Right hindlimb (tissue), 1 donor: ENCODE measurements around the gene FLOT1.

Experiments used
- DNase-seq: peaks from one replicate; pipeline ENCODE4 v3.0.0-alpha.2; 2018

The FLOT1 gene, protein sequence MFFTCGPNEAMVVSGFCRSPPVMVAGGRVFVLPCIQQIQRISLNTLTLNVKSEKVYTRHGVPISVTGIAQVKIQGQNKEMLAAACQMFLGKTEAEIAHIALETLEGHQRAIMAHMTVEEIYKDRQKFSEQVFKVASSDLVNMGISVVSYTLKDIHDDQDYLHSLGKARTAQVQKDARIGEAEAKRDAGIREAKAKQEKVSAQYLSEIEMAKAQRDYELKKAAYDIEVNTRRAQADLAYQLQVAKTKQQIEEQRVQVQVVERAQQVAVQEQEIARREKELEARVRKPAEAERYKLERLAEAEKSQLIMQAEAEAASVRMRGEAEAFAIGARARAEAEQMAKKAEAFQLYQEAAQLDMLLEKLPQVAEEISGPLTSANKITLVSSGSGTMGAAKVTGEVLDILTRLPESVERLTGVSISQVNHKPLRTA

DNA sequence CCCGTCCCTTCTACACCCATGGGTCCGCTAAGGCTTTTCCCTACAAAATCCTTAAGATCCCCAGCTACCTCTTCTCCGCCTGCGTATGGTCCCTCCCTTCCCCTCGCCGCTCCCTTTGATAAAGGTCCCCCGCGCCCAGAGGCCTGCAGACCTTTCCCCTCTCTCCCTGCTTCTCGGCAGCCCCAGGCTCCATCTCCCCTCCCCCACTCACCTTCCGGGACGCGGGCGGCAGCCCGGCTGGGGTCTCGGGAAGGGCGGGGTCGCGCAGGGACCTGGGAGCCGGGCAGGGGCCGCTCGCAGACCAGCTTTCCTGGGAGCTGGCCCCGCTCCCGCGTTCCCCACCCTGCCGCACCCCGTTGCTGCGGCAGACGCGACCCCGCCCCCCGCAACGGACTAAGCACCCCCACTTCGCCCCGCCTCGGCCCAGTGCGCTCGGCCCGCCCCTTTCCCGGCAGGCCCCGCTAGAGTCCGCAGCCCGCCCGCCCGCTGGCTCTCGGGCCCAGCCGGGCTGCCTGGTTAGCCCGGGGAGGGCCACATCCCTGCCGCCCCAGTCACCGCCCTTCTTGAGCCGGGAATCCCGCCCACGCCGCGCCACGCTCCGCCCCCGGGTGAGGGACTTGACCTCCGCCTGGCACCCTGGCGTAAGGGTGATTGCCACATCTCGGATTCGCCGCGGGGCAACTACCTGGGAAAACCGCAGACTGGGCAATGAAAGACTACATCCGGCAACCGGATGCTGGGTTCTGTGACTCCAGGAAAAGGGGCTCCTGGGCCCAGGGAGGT, at the start of gene FLOT1:
TSS of gene FLOT1 (minus strand) at position 372 of the 783 bp plus-strand sequence. CDS start 498 bp downstream, outside the sequence.
- DNase-seq, result peak; percentile 94

DNA sequence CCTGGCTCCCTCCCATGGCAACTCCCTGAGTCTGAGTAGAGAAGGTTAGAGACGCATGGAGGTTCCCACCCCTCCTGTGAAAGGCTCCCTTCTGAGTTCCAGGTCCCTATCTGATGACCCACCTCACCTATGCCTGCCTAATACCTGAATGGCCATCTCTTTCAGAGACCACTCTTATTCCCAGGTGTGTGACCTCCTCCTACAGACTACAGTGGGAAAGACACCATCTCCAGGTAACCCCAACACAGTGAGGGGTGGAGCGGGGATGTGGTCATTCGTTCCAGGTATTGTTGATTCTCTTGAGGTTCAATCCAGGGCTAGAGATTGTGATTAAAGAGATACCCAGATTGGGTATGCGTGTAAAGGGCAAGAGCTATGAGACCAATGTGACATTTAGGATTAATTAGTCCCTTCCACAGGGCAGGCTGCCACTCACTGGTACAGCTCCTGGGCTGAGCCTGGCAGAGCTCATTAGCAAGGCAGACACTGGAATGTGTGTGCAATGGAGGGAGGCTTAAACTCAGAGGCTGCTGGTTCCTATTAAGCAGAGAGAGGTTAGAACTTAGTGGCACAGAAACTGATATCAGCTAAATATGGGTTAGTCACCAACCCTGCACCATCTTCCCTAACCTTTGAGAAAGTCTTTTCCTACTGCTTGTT, 48.4 kb upstream of the FLOT1 start:
- DNase-seq, result no peak

DNA sequence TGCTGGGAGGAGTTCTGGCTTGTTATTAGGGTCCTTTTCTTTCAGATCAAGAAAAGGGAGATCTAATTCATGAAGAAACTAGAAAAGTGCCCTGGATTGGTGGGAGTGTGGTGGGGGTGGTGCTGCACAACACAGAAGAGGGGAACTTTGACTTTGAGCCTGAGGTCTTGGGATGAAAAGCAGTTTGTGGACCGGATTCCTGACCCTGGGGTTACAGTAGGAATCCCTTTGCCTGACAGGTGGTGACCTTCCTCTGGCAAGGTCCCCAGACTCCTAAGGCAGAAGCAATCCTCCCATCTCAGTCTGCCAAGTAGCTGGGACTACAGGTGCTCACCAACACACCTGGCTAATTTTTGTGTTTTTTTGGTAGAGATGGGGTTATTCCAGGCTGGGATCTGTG, 47.1 kb upstream of the FLOT1 start:
- DNase-seq, result no peak

DNA sequence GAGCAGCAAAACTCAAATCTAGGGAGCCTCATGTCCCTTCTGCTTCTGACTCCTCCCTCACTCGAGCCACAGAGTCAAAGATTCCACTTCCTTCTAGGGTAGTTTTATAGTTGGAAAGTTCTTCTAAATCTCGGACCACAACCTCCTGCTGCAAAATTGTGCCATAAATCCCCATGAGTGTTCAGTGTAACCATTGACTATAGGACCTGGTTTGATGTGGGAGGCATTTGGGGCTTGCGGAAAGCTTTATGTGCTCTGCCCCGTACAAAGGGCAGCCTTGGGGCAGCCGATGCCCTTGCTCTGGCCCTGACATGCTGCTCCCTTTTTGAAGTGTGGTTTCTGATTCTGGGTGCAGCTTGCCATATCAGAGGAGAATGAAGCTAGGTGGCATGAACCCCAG, 45.5 kb upstream of the FLOT1 start:
- DNase-seq, result no peak

DNA sequence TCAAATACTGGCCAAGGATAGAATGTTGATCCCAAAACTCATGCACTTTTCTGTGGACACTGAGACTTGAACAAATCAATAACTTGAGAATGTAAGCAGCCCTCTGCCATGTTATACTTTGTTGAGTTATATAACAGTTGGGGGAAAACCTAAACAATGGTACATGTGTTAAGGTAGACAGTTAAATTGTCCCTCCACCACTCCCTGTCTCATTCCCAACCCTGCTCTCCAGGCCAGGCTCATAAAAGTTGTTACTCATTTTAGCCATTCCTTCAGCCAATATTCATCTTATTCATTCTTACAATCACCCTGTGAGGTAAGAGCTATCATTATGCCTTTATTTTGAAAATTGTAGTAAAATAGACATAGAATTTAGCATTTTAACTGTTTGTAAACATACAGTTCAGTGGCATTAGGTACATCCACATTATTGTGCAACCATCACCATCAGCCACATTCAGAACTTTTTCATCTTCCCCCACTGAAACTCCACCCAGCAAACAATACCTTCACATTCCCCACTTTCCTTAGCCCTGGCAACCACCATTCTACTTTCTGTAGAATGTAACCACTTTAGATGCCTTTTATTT, 40.0 kb upstream of the FLOT1 start:
- DNase-seq, result no peak

DNA sequence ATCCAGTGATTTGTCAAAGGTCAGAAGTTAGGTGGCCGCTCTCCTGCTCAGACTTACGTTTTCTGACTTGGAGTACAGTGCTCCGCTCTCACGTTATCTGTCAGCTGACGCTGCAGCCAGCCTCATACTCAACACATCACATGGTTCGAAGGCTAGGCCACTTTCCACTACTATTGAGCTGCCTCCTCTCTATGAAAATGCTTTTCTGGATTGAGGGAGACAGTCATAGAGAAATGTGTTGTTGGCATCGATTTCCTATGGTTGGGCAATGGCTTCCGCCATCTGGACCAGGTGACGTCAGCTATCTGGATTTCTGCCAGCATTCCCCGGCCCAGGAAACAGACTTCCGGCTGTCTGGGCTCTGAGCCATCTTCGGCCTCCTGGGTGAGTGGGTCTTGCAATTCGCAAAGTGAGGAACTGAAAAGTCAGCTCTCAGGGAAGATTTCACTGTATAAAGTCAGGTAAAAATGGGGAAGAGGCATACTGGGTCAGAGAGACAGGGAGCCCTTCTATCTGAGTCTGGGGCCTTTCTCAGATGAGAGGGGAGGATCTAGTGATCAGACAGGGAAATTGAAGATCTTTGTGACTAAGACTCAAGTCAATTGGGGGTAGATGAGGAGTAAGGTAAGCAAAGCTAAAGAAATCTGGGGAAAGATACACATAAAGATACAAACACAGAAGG, 39.4 kb upstream of the FLOT1 start:
- peak; percentile 95 for DNase-seq

DNA sequence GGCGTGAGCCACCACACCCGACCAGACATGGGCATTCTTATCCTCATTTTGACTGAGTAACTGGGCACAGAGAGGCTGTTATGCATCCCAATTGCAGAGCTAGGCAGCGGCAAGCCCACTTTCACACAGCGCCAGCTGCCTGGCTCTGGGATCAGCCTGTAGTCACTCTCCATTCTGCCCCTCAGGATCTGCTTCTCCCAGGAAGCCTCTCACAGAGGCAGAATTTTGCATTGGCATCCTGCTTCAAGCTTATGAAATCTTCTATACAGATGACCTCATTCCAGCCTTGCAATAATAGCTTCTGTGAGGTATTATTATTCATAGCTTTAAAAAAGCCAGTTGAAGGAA, 38.9 kb upstream of the FLOT1 start:
- DNase-seq, result no peak

DNA sequence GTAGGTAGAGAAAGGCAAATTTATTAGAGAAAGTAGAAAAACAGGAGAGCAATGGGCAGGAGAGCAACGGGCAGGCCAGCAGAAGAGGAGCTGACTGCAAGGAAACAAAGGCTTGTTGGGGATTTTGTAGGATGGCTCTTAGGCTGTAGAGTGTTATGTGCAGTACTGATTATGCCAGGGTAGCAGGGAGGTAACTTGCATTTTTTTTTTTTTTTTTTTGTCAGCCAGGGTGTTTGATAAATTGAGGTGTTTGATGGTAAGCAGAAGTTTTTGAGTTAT, 38.1 kb upstream of the FLOT1 start:
- DNase-seq, result no peak

DNA sequence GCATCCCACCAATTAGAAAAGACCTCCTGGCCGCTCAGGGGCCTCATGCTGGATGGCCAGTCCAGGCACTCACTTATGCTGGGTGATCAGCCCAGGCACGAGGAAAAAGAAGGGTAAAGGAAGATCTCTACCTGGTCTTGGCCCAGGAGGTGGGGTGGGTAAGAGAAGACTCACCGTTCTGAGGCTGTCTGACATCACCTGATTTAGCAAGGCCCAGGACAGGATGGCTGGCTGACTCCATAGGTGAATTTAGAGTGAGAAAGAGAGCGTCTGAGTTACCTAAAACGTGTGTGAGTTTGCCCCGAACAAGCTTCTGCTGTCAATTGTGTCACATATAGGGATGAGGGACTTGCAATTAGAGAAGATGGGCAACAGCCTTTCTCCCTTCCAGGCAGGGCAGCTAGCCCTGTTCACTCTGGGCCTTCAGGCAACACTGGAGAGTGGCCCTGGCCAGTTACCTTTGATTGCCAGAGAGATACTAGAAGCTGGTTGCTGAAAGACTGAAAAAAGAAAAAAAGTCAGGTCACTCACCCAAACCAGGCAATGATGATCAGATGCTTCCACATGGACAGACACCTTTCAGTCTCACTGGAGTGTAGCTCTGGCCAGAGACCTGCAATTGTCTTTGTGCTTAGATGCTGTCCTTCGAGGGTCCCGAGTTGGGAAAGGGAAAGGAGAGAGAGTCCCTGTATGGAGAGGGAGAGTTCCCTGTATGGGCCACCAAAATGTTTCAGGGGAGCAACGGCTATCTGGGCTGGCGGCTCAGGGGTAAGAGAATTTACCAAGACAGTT, 37.6 kb upstream of the FLOT1 start:
- no peak for DNase-seq

DNA sequence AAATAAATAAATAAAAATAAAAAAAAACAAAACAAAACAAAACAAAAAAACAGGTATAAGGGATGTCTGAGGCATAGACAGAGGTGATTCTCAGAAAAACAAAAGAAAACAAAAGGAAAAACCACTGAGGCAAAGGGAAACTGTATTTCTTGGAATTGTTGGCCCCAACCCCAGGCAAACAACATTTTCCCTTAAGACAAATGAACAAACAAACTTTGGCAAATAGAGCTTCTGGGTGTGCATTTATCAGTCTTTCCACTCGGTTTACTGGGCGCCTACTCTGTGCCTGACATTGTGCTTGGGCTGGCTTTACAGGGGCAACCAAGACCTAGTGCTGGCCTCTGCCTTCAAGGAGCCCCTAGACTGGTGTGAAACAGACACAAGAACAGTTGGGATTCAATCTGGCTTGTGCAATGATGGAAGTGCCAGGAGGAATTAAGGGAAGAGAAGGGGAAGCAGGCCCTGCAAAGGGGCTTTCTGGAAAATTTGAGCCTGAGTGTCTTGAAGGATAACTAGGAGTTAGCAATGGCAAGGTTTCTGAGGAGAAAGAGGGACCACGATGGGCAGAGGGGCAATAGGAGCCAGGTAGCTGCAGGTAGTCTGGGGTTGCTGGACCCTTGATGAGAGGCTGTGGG, 35.6 kb upstream of the FLOT1 start:
- no peak for DNase-seq

DNA sequence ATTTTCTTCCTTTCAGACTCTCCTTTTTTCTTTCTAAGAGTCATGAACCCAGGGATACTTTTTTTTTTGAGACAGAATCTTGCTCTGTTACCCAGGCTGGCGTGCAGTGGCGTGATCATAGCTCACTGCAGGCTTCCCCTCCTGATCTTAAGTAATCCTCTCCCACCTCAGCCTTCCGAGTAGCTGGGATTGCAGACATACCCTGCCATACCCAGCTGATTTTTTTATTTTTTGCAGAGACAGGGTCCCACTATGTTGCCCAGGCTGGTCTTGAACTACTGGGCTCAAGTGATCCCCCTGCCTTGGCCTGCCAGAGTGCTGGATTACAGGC, 34.6 kb upstream of the FLOT1 start:
- no peak for DNase-seq

DNA sequence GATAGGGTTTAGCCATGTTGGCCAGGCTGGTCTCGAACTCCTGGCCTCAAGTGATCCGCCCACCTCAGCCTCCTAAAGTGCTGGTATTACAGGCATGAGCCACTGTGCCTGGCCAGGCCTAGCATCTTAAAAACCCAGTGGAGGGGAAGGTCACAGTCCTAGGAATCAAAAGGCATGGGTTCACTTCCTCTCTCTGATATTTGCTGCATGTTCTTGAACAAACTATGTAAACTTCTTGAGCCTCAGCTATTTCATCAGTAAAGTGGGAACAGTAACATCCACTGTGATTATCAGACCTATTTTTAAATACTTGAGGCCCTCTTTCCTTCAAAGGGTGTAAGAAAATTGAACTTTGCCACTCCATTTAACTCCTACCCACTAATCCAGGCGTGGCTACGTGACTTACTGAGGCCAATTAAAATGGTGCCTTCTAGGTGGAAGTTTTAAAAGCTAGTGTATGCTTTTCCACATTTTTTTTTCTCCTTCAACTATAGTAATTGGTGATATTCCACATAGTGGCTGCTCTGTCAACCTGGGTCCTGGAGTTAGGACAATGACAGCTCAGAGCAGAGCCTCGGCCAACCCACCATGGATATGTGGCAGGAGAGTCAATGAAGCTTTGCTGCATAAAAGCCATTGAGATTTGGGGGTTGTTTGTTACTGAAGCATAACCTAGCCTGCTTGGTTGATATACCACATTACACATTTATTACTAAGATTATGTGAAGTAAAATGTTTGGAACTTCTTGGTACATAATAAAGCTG, 34.1 kb upstream of the FLOT1 start:
- no peak for DNase-seq

DNA sequence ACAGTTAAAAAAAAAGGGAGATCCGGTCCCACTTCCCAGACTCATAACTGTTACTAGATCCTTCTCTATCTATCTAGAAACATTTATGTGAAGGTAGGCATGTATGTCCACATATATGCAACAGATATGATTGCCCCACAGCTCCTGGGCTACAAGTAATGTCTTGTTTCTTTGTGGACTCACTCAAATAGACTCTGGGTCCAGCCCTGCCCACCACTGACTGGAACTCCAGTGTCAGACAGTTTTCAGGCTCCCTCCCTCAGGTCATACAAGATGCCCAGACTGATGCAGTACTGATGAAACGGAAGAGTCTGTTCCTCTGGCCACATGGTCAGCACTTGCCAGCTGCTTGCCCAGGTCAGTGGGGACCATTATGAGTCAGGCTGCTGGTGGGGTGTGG, 32.6 kb upstream of the FLOT1 start:
- DNase-seq, result no peak

DNA sequence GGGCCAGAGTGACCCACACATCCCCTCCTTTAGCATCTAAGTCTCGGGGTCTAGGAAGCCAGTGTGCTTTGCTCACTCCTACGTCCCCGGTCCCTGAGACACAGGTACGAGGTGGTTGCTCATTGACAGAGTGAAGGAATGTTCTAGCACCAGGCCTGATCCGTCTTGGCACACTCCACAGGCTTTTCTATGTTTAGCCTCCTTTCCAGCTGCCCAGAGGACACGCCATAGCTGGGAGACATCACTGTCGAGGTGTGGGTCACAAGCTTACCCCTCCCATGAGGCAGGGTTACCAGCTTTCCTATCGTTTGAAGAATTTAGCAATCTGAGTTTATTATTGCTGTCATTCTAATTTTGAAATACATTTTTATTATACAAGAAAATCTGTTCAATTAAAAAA, 32.2 kb upstream of the FLOT1 start:
- DNase-seq, result no peak

DNA sequence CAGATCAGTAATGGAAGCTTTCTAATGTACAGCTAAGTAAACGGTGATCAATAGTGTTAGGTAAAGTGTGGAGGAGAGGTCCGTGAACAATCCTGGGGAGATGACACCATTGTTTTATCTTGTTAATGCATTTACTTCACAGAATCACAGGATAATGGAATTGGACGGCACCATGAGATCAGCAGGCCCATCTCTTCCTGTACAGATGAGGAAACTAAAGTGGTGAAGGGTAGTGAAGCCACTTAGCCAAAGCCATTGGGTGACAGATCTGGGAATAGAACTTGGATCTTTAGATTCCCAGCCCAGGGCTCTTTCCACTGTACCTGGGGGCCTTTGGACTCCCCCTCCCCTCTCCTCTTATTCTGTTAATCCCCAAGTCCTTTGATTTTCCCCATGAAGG, 28.1 kb upstream of the FLOT1 start:
- DNase-seq, result no peak

DNA sequence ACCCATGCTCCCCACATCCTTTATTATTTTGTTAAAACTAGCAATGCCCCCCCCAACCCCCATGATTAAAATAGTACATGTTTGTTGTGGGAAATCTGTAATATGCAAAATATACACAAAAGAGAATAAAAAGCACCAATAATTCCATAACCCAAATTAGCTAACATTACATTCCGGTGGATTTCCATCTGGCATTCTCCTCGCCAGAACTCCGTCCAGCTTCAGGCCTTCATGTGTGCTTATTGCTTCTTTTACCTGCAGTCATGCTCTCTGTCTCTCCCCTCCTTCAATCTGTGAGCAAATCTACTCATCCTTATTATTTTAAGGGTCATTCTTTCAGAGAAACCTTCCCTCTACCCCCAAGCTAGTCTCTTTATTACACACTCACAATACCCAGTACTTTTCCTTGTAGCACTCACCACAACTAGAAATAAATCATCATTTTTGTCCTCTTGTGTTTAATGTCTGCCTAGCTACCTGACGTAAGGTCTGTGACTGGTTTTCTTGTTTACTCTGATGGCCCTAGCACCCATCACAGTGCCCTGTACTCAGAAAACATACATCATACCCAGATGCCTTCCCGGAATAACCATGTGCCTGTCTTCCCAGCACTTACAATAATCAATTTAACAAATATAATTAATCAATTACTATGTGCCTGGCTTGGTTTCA, 27.5 kb upstream of the FLOT1 start:
- no peak for DNase-seq

DNA sequence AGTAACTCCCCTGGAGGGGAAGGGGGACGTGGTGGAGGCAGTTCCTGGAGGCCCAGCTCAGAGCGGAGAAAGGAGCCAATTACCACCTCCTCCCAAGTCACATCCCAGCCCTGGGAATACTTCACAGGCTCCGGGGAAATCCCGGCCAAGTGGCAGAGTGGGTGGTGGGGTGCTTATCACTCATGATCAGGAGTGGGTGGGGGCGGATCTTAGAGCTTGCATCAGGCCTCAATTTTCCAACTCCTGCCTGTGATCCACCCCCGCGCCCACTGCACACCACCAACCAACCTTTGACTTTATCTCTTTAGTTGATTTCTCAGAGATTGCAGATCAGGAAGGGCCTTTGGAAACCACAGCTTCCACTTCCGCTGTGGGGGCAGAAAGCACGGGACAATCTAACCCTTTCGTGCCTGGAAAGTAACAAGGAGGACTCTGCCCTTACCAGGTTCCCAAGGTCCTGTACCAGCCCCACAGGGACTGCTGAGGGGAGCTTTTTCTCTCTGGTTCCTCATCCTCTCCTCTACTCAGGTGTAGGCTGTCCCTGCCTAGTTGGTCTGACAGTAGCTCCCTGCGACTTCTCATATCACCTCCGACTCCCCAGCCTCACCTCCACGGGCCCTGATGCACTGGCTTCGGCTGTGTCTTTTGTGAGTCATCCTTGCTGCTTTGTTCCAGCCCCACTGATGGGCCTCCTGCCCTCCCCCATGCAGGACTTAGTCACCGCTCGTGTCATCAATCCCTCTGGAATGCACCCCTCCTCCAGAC, 26.8 kb upstream of the FLOT1 start:
- no peak for DNase-seq

DNA sequence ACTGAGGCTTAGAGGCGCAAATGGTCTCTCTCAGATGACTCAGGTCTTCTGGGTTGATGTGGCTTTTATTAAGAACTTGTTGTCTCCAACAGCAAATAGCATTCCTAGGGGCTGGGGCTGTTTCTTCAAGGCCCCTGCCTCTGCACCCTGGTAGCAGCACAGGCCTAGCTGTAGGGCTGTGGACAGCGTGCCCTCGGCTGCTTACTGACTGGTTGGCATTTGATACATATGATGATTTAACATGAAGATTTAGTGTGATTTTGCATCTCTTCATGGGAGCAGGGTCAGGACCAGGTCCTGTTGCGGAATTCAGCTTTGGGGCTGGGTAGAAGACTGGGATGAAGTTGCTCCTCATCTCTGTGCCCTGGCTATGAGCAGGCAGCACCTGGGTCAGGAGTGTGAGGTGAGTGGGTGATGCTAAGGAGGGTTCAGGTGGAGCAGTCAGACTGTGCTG, 26.2 kb upstream of the FLOT1 start:
- no peak for DNase-seq

DNA sequence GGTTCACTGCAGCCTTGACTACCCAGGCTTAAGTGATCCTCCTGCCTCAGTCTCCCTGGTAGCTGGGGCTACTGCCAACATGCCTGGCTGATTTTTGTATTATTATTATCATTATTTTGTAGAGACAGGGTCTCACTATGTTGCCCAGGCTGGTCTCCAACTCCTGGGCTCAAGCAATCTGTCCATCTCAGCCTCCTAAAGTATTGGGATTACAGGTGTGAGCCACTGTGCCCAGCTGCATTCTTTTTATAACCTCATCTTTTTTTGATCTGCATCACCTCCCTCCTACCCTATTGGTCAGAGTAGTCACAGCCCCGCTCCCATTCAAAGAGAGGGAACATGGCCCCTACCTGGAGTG, 25.4 kb upstream of the FLOT1 start:
- no peak for DNase-seq
